Lower leg skin (tissue), 3 donors: ENCODE measurements around the gene SMIM10L2A.

ENCODE experiments used
- POLR2A ChIP-seq, 2 donors: fragments of 450-650 bp; IDR thresholded peaks; one replicate each; pipeline ENCODE4 v1.6.1; 2016 to 2017; ENCODE audit warnings: antibody characterized with exemption in 2 of 2, mild to moderate bottlenecking in 1 of 2, moderate library complexity in 1 of 2
- TF ChIP-seq, protein P1 (sequence below), 3 donors: fragments of 450-650 bp; IDR thresholded peaks; one replicate each; pipeline ENCODE4 v1.5.1; 2016; ENCODE audit warnings: antibody characterized with exemption in 3 of 3, mild to moderate bottlenecking in 3 of 3, moderate library complexity in 2 of 3

DNA sequence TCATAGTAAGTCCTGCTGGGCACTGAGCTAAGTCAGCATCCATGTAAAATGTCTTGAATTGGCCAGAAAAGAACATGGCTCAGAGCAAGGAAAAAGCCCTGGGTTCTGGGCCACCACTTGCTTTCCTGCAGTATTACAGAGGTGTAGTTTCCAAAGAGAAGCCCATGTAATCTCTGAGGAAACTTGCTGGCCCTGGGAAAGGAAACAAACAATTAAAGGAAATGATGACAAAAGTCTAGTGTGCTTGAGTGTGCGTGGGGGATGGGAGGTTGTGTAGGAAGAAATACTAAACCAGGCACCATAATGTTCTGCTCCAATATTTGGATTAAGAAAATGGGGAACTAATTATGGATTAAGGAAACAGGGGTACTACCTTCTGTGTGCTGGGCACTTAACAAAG, 39.5 kb upstream of the SMIM10L2A start:
- TF ChIP-seq, protein P1, sequence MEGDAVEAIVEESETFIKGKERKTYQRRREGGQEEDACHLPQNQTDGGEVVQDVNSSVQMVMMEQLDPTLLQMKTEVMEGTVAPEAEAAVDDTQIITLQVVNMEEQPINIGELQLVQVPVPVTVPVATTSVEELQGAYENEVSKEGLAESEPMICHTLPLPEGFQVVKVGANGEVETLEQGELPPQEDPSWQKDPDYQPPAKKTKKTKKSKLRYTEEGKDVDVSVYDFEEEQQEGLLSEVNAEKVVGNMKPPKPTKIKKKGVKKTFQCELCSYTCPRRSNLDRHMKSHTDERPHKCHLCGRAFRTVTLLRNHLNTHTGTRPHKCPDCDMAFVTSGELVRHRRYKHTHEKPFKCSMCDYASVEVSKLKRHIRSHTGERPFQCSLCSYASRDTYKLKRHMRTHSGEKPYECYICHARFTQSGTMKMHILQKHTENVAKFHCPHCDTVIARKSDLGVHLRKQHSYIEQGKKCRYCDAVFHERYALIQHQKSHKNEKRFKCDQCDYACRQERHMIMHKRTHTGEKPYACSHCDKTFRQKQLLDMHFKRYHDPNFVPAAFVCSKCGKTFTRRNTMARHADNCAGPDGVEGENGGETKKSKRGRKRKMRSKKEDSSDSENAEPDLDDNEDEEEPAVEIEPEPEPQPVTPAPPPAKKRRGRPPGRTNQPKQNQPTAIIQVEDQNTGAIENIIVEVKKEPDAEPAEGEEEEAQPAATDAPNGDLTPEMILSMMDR (IDR thresholded peaks at IDR 0.05) = no peak
- no peak for TF ChIP-seq POLR2A (IDR thresholded peaks at IDR 0.05)
